Stimulated activated CD8-positive, alpha-beta memory T cell treated with anti-CD3 and anti-CD28 coated beads, Interleukin-15, amount 100 ng/mL, for 48 hours (primary cell): Measurements from ENCODE around the gene CREG2.

Experiments used
- DNase-seq, 2 donors: peaks; one replicate each; pipeline ENCODE4 v3.0.0-alpha.2; 2020; ENCODE audit warnings: low read depth in 2 of 2

CREG2 gene

DNA sequence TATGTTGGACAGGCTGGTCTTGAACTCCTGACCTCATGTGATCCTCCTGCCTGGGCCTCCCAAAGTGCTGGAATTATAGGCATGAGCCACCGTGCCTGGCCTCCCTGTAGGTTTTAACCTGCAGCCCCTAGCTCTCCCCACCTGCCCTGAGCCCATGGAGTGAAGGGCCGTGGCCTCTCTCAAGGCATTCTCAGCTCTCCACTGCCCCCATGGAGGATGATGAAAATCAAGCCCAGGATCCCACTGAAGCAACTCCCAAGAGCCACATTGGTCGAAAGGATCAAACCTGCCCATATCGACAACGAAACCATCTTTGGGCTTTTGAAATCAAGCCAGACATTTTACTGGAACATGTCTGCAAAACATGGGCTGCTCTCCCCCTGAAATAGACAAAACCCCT is 22.4 kb upstream of the CREG2 start:
- no peak for DNase-seq

DNA sequence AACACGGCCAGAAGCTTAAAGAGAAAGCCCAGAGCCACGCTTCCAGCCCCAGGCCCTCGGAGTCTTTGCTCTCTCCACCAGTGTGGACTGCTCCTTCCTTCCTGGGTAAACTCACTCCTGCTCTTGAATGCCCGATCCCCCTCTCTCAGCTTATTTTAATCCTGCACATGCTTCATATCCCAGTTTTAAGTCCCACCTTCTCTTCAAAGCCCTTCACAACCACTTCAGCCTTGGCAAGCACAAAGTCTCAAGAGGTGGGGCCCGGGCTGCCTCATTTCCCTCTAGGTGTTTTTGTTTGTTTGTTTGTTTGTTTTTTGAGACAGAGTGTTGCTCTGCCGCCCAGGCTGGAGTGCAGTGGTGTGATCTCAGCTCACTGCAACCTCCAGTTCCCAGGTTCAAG is 21.6 kb upstream of the CREG2 start:
- DNase-seq: no peak

DNA sequence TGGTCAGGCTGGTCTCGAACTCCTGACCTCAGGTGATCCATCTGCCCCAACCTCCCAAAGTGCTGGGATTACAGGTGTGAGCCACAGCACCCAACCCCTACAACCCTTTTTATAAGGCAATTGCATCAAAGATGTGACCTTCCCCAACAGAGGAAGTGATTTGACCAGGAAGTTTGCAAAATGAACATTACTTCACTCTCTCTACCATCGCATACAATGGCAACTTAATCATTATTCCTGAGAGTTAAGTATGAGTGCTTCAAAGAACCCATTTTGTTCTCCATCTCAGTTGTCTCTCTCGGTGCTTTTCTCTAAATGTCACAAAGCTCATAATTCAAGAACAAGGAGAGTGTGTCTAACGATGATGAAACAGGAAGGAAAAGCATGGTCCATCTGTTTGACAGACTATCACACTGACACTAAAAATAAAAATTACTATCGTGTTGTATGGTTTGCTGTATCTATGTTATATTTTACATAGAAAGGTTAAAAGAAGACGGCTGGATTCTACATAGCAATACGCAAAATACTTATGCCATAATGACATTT is 18.1 kb upstream of the CREG2 start:
- DNase-seq: no peak

DNA sequence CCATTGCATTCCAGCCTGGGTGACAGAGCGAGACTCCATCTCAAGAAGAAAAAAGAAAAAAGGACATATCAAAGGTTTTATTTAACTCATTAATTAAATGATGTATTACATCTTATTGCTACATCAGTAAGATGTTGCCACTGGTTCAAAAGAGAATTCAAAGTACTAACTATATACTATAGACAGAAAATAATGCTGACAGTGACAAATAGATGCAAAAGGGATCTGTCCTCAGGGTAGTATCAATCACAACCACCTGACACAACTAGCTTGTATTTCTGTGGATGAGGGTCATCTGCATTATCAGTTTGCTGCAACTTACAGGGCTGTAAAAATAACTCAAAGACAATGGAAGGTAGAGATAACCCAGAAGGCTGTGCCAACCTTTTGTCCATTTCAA is 16.4 kb upstream of the CREG2 start:
- DNase-seq: no peak

DNA sequence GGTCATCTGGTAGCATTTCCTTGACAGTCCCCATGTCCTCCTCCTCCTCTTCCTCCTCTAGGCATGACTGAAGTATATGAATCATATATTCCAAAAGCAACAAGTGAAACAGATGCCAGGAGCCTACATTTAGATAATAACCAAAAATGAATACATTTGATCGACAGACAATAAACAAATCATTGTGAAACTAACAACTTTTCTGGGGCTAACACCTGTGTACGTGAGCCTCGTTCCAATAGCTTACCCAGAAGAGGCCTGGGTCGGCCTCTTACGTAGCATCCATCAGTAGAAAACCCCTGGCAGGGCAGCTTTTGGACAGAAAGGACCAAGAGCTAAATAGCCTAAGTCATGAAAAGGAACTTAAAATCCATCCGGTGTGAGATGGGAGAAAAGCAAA is 15.3 kb upstream of the CREG2 start:
- DNase-seq: no peak

DNA sequence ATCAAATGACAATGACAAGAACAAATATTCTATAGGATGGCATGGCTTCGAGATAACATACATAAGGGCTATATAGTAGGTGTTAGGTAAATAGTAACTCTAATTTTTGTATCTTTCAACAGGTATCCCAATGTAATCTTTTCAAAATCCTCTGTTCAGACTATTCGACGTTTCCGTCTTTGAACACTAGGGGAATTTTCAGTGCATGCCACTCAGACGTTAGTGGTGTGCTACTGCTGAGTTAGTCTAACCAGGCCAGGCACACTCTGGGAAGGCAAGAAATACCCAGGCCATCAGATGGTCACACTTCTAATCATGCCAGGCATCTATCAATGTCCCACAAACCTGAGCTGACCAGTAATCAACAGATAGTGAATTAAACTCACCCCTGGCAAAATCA is 14.6 kb upstream of the CREG2 start:
- no peak for DNase-seq

DNA sequence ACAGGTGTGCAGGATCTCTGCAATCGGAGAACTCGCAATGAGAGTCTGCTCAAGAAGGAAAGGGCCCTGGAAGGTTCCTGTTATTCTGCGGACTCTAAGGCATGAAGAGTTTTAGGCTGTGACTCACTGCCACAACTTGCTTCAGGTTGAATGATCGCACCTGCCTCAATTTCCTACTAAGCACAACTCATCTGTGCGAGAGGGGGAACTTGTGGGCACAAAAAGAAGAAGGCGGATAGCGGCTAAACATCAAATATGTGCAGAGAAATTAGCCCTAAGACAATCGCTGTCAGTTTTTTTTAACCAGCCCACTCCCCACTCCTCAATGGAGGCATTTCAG is 14.0 kb upstream of the CREG2 start:
- no peak for DNase-seq

DNA sequence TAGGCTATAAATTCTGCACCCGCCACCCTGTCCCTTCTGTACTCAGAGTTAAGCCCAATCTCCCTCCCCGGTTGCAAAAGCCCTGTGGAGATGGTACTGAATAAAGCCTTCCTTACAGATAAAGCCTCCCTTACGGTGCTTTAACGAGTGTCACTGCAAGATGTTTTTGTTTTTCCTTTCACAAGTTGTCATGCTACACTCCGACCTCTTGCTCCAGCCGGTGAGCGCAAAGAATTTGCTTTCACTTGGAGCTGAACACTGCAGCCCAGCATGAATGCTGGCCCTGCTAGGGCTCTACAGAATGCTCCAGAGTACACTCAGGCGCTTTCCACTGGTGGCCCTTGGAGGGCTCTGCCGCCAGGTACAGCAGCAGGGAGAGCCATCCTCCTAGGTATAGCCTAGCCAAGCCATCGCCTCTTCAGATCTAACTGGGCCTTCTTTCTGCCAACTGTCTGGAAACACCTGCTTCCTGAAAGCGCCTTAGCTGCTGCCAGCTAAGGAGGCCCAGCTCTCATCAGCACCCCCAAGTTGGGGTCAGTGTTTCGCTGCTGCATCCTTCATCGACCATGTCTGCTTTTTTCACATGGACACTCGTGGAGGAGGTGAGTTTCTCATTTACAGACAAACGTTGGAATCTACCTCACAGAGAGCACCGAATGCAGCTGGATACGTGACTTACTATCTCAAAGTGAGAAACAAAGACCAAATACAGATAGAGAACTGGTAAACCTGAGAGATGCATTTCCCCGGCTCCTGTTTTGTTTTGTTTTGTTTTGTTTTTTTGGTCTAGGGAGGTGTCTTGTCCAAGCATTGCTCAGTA is 13.4 kb upstream of the CREG2 start:
- no peak for DNase-seq

DNA sequence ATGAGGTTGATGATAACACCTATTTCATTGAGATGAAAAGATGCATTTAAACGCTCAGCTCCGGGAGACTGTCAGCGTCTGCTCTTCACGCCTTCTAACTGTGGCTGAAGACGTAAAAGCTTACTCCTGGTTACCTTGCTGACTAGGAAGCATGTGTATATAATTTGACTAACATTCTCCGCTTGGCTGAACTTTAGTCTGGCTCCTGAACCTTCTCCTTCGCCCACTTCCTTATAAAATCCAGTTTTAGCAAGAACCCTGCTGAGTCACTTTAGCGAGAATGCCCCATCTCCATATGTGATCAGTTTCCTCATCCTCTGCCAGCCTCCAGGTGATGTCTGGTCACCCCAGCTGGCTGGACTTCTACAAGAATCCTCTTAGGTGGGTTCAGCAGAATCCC is 12.7 kb upstream of the CREG2 start:
- no peak for DNase-seq

DNA sequence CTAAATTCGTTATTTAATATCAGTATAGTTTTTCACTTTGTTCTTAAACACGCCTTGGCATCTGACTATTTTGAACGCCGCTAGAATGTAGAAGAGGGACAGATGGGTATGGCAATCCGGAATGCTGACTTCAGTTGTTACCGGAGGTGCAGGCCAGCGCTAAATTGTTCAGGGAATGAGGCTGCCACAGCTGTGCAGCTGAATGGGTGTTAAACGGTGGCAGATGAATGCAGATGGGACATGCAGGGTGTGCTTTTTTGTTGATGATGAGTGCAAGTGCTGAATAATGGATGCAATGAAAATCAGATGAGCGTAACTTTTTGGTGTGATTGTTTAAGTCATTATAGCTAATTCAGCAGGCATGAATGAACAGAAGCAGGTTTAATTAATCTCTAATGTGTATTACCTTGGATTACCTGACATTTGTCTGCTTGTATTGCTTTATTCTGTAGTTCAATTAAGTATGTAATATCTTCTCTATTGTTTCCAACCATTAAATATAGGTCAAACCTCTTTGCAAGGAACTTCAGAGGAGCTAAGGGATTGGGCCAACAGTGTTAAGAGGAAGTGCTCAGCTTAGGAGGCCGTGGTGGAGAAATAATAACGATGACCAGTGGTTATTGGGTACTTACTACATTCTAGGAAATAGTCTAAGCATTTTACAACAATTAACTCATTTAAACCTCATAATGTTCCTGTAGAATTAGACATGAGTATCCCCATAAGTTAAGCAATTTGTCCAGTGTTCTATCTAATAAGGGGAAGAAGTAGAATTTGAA is 11.9 kb upstream of the CREG2 start:
- DNase-seq: no peak

DNA sequence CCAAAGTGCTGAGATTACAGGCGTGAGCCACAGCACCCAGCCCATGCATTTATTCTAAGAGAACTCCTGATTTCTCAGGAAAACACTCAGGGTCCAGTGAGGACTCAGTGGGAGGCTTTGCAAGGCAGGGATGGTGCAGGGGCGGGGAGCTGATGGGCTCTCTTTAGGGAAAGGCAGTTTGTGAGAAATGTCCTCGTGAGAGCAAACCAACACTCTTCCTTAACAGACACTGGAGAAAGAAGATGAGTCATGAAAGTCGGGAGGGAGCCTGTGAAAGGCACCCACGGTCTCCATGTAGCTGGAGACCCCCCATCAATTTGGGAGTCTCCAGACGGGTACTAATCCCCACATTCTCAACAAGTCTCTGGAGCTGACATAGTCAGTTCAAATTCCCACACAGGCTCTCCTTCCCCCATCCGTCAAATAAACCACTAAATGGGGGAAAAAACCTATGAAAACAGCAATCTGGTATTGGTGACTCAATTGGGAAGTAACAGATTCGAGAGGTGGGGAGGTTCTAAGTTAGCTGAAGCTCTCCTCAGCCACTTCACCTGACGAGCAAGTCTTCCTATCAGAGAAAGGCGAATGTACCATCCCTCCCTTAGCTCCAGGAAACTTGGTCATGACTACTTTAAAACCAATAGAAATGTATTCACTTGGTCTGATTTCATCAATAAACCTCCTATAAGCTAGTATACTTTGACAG is 11.0 kb upstream of the CREG2 start:
- DNase-seq: no peak

DNA sequence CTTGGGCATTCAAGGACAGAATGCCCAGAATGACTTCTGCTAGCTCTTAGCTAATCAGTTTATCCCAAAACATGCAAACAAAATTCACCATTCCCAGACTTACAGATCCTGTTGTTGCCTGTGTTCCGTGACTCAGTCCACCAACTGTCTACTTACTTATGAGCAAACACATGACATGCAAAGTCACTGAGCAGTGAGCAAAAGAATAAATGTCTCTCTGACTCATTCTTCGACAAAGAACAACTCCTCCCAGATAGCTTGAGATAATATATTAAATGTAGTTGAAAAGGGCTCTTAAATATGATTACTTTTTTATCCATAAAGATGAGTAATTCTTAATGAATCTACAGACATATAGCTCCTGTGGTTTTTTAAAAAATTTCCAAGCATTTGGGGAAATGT is 9.0 kb upstream of the CREG2 start:
- no peak for DNase-seq

DNA sequence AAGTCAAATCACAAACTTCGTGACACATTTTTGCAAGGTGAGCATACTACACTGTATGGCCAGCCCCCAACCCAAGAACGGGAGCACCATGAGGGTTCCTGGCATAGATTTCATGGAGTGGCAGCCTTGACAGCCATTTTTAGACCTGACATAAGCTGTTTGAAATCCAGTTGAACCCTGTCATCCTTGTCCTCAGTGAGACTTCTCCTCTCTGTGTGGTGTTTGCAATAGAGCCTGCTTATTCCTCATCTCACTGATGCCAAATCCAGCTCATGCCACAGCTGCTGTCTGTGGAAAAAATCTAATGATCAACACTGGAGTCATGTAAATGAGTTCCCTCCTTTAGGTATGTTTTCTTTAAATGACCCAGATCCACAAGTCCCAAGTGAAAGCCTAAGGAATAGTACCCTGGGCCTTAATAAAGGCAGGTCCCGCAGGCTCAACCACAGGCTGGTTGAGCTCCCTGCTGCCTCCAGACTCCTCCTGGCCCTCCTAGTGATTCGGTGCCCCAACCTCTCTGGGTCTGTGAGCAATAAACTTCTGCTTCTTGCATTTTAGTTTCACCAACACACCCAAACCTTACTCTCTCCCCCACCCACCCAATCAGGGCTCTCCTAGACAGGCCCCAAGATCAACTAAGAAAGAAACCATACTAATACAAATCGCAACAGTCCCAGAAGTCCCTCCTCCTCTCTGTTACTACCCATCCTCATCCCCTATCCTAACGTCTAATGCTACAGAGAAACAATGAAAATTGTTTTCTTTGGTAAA is 8.4 kb upstream of the CREG2 start:
- DNase-seq: no peak

DNA sequence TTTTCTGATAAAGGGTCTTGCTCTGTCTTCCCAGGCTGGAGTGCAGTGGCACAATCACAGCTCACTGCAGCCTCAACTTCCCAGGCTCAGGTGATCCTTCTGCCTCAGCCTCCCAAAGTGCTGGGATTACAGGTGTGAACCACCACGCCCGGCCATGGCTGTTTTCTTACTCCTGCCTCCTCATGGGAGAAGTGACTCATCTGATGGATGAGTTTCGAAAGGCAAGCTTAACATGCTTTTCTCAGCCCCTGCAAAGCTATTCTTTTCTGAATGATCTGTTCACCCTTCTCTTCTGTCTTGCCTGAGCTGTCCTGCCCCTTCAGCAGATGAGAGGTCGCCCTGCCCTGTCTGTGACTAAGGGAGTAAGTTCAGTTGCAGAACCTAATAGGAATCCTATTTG is 929 bp upstream of the CREG2 start:
- DNase-seq: no peak

DNA sequence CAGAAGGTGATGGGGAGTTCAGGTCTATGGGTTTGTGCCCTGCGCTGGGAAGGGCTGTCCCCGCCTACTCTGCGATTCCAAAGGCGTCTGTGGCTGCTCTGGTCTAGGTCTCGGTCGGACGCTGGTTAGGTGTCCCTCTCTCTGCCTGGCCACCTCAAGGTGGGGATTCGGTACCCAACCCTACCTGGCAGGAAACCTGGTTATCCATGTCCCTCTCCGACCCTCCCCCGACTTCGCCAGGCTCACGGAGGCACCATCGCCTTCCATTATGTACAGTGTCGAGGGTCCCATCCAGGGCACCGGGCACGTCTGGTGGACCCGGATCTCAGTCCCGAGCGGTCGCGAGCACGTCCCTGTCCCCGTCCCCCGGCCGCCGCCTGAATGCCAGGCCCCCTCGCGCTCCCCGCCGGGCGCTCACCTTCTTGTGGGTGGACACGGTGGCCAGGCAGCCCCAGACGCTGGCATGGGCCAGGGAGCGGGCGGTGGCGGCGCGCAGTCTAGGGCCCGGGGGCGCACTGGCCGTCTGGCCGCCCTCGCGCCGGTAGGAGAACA is 628 bp downstream of the CREG2 start:
- no peak for DNase-seq

DNA sequence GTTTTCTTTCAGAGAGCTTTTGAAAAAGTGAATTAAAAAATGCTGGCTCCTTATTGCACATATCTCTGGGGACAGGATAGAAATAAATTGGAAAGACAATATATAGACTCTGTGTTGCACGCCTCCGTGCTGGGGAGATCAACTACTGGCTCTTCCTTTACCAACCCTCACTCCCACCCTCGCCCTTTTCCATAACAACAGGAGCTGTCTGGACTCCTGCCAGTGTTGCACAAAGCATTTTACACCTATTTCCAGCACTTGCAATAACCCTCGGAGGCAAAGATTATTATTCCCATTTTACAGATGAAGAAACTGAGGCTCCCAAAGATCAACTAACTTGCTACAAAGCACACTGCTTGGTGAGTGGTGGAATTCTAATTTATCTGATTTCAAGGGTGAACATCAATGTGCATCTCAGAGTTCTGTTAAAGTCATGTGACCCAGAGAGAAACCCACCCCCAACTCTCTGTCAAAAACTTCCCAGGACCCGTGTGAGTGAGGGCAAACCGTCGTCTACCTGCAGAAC is 4.2 kb downstream of the CREG2 start:
- no peak for DNase-seq

DNA sequence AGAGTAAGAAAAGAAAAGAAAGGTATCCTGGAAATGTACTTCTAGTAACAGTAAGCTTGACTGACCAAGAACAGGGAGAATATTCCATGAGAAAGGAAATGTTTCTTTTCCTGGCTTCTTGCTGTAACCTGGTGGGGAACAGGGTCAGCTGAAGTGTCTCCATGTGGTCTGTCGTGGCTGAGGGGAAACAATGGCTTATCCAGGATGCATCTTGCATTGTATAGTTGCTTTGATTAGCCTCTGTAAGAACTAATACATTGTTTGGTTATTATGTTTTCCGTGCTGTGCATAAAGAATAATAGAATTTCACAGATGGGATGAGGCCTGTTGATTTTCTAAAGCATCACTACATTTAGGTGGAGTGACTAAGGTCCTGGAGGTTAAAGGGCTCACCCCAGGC is 4.9 kb downstream of the CREG2 start:
- DNase-seq: no peak

DNA sequence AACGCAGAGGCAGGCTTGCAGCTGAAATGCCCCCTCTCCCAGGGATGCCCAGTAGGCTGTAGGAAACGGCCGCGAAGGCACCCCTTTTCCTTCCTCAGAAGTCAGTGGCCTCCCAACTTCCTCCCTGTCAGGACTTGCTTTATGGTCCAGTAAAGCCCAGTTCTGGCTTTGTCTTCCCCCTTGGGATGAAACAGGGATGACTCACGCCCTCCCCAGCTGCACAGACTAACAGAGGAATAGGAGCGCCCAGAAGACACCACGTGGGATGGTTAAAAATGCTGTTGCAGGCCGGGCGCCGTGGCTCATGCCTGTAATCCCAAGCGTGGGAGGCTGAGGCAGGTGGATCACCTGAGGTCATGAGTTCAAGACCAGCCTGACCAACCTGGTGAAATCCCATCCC is 6.9 kb downstream of the CREG2 start:
- DNase-seq: no peak

DNA sequence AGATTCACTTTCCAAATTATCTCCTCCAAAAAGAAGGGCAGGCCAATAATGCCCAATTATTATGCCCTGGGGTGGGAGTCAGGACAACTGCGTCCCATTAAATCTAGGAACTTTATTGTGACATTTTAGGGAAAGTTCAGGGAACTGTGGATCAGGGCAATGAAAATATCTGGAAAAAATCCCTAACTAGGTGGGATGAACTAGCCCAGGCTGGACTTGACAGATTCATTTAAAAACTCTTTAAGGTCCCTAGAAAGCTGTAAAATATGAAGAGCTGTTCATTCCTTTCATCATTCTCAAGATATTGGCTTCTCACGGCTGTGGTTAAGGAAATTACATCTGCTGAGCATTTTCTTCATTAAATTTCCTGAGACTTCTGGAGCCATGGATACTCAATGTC is 8.2 kb downstream of the CREG2 start:
- DNase-seq: no peak

DNA sequence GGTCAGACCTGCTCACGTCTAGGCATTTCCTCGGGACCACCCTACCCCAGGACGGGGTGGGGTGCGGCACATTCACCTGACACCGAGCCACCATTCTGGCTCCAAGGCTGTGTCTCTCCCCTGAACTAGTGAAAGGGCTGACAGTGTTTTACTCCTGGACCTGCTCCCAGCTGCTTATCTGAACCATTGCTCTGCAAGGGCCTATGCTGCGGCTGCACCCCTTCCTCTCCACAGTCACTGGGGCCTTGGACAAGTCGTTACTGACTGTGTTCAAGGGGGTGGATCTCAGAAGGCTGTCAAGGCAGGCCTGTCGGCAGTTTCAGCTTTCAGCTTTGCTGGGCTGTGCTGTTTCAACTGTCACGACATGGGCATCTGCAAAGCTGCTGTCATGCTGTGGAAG is 11.7 kb downstream of the CREG2 start:
- no peak for DNase-seq

DNA sequence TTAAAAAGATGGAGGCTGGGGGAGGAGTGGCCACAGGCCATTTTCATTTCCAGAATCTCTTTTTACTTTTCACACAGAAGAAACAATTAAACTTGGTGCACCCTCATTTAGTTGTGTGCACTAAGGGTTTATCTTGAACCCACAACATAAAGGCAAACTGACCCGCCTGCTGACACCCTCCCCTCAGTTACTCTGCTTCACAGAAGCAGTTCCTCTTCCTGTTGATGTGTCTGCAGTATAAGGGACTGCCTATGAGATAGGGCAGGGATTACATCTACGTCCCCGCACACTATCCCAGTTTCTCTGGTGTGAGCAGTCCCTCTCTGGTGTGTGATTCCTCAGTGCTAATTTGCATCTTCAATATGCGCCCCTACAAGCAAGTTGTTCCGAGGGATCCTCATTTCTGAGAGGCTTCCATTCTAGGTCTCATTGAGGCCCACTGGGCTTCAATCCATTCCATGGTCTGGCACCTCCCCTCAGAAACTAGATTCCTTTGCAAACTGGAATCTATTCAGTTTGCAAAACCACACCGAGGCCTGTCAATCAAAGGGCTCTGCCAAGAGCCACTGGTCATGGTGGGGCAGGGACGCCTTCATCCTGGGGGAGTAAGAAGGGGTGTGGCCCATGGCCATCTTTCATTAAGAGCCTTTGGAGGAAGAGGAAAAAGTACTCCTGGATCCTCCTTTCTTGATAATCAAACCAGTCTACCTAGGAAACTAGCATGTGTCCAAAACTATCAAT is 12.3 kb downstream of the CREG2 start:
- no peak for DNase-seq
